NCI-H1436 (cell line): Measurements from ENCODE around the gene KIAA1549.

ENCODE experiments used
- DNase-seq: peaks from one replicate; lab custom pipeline; 2025; lab: John Stamatoyannopoulos, UW

The KIAA1549 gene

DNA sequence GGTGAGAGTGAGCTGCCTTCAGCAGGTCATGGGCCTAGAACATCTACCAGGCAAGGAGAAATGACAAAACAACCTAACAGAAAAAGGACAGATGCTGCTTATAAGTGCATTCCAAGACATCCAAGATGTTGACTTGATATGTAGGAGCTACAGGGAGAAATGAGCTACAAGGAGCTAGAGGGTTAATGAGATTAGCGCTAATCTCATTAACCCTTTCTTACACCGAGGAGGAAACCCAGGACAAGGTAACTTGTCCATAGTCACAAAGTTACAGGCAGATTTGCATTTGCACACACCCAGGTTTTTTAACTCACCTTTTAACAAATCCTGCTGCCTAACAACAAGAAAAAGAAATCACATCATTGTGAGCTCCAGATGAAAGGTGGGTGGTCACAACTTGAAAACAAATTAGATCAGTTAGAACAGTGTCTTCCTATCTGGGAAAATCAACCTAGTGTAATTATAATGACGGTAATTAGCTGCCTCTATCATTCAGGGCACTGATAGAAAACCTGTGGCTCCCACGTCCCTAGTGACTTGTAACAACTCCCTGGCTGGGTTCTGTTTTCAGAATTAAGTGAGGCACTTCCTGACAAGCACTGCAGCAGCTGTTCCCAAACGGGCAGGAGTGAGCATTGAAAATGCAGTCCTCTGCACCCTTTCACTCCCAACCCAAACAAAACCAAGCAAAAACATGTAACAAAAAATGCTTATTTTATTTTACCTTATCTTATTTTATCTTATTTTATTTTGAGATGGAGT, 5.7 kb downstream of the KIAA1549 start:
- DNase-seq: peak; percentile 77

DNA sequence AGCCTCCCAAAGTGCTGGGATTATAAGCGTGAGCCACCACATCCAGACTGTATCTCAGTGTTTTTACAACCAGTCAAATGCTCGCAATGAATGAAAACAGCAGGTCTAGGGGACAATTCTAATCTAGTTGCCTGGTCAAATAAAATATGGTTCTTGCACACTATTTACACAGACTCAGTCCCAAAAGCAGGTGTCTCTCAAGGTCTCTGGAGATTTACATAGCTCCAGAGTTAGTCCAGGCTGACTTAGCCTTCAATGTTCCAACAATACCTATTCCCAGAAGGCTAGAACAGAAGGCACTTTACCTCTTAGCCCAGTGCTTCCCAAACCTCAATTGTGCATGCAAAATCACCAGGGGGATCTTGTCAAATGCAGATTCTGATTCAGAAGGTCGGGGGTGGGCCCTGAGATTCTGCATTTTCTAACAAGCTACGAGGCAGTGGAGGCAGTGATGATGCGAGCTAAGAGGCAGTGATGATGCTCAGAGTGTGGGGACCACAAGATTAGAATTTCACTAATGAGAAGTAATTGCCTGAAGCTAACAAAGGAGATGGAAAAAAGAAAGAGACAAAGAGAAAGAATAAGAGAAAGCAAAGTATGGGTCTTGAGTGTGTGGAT, 6.4 kb downstream of the KIAA1549 start:
- peak; percentile 45 for DNase-seq

DNA sequence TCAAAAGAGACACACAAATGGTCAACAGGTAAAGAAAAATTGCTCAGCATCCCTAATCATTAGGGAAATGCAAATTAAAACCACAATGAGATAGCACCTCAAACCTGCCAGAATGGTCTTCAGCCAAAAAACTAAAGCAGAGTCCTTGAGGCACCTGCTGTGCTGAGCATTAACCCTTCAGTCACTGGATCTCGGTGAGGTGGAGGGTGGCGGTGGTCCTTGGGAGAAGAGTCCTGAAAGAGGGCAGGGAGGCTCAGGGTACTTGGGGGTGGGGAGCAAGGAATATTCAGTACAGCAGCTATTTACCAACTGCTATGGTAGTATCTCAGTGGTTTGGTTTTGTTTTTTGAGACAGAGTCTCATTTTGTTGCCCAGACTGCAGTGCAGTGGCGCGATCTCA, 7.1 kb downstream of the KIAA1549 start:
- DNase-seq: no peak

DNA sequence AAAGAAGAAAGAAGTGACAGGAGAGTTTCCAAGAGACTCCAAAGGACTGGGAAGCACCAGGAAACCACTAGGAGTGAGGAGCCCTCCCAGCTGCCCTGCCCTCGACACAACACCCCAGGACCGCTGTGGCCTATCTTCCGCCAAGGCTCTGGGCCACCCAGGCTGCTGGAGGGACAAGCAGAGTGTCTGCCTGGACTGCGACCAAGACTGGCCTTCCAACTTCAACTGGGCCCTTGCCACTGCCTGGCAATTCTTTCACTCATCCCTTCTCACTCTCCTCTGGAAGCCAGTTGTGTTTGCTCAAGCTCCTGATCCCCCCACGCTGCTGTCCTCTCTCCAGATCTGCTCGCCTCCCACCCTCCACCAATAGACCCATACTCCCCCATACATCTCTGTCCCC, 10.2 kb downstream of the KIAA1549 start:
- no peak for DNase-seq

DNA sequence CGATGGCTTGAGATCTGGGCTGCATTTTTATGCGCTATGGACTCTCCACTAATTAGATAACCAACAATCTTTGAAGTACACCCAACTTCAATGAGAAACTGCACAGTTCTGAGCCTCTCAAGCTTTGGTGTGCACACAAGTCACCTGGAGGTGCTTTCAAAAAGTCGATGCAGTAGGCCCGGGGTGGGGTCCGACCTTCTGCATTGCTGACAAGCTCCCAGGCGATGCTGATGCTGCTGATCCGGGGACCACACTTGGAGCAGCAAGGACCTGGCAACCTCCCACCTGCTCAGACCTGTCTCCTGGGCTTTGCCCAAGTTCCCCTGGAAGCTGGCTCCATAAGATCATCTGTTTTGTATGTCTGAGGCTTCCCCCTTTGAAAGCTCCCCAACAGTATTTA, 10.7 kb downstream of the KIAA1549 start:
- DNase-seq: no peak

DNA sequence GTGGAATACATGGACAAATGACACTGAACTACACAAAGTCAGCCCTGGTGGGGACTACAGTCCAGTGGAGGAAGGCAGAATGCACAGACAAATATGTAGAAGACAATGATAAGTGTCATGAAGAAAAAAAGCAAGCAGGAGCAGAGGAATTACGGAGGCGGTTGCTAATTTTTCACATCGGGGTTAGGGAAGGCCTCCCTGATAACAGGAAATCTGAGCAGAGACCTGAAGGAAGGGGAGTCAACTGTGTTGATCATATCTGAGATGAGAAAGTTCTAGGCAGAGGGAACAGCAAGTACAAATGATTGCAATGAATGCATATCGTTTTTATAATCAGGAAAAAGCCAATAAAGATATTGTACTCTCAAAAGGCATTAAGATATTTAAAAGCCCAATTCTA, 14.0 kb downstream of the KIAA1549 start:
- DNase-seq: no peak

DNA sequence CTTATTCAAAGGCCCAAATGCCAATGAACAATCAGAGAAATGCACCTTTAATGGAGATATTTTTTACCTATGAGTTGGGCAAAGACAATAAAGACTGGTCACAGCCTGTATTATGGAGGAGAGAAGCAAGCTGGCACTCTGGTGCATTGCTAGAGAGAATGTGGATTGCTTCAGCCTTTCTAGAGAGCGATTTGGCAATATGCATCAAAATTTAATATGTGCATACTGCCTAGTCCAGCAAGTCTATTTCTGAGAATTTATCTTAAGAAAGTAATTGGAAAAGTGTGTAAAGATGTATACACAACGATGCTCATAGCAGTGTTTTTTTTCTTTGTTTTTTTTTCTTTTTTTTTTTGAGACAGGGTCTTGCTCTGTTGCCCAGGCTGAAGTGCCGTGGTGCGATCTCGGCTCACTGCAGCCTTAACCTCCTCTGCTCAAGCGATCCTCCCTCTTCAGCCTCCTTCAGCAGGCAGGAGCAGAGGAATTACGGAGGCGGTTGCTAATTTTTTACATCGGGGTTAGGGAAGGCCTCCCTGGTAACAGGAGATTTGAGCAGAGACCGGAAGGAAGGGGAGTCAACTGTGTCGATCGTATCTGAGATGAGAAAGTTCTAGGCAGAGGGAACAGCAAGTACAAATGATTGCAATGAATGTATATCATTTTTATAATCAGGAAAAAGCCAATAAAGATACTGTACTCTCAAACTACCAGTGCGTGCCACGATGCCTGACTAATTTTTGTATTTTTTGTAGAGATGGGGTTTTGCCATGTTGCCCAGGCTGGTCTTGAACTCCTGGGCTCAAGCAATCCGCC, 16.4 kb downstream of the KIAA1549 start:
- no peak for DNase-seq

DNA sequence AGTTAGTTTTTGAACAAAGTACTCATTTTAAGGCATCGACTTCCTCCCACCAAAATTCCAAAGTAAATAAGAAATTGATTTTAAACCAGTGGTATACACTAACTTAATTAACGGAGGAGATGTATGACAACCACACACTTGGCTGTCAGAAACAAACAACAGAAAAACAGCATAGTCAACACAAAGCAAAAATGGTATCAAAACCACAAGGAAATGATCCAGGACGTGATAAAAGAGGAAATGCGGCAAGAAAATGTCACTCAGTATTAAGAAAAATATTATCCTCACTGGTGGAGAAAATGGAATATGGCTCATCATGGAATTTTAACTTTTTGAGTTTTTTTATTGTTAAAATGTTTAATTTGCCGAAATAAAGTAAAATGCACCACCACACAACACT, 17.5 kb downstream of the KIAA1549 start:
- no peak for DNase-seq

DNA sequence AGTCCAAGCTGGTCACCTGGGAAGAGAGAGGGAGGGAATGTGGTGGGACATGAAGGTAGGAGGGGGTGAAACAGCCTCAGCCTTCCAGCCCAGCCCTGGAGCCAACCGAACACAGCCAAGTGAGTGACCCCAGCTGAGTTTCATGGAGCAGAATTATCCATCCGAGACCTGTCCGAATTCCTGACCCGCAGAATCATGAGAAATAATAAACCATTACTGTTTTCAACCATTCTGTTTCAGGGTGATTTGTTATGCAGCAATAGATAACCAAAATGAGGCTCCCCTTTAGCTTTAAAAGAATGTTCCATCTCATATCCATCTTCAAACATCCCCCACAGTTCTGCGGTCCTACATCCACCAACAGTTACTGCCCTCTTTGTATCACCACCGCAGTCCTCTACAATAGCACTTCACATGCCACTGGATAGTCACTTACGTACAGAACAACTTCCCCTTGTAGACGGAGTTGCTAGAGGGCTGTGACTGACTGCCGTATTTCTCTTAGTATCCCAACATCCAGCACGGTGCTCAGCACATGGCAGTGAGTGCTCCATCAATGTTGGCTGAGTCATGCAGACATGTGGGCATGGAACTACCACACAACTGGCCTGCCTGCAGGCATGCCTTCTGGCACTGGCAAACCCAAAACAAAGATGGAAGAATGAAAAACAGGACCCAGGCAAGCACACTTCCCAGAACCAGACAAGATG, 18.5 kb downstream of the KIAA1549 start:
- no peak for DNase-seq

DNA sequence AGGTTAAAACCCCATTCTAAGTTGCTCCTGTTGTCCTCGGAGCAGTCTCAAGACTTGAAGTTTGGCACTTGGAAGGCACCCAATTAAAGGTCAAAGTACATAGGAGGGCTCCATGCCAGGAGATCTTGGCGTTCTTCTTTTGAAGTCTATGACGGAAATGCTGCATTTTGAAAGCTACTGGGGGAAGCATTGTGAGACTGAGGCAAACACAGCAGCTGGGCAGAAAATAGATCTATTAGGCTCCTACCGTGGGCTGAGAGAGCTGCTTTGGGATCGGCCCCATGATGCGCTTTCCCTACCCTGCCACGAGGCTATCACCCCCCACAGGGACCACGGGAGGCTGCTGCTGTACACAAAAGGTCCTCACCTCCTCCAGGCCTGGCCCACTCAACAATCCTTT, 20.0 kb downstream of the KIAA1549 start:
- DNase-seq: no peak

DNA sequence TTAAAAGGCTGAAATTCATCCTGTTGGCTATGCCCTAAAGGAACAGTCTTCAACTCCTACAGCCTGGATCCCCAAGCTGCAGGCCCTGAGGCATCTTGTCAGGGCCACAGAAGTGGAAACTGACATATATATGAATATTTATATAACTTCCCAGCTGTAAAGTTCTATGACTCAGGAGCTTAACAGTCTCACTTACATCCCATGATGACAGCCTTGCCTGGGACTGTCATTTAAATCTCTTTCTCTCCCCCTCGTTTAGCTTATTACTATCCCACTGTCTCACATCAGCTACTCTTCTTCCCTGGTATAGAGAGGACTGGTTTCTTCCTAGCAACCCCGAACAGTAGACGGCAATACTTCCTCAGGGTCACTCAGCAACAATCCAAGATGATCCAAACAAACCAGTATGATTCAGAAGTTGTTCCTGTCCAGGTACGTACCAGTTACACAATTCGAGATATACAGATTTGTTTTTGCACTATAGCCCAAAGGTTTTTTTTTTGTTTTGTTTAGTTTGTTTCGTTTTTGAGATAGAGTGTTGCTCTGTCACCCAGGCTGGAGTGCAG, 22.7 kb downstream of the KIAA1549 start:
- no peak for DNase-seq

DNA sequence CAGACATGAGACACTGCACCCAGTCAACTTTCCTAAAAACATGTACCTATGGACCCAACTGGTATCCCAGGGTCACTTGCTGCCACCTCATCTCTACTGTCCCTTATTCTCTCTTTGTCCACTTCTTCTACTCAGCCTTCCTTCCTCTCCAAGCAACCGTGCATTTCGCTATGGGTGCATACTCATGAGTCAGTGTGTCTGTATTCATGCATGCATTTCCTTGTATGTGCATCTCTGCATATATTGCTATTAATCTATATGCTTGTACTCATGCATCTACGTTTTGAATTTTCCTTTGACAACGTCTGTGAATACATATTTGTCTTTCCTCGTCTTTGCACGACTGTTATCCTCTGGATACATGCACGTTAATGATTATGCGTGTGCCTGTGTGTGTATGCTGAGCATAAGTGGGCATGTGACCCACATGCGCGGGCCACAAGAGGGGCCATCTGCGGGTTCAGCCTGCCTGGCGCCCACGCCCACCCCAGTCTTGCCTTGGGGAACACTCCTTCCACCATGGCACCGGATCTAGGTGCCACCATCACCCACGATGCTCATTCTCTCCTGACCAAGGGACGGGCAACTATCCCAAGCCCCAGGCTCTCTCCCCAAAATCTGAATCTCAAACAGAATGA, 23.3 kb downstream of the KIAA1549 start:
- no peak for DNase-seq

DNA sequence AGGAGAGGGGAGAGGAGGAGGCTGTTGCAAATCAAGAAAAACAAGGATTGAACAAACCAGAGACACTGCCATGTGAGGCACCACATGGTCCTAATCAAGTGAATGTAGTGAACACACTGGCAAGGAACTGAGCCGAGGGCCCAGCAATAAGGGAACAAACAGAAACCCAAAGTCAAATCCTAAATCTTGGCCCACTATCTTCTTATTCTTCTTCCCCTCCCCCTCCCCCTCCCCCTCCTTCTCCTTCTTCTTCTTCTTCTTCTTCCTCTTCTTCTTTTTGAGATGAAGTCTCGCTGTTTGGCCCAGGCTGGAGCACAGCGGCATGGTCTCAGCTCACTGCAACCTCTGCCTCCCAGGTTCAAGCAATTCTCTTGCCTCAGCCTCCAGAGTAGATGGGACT, 24.0 kb downstream of the KIAA1549 start:
- DNase-seq: no peak

DNA sequence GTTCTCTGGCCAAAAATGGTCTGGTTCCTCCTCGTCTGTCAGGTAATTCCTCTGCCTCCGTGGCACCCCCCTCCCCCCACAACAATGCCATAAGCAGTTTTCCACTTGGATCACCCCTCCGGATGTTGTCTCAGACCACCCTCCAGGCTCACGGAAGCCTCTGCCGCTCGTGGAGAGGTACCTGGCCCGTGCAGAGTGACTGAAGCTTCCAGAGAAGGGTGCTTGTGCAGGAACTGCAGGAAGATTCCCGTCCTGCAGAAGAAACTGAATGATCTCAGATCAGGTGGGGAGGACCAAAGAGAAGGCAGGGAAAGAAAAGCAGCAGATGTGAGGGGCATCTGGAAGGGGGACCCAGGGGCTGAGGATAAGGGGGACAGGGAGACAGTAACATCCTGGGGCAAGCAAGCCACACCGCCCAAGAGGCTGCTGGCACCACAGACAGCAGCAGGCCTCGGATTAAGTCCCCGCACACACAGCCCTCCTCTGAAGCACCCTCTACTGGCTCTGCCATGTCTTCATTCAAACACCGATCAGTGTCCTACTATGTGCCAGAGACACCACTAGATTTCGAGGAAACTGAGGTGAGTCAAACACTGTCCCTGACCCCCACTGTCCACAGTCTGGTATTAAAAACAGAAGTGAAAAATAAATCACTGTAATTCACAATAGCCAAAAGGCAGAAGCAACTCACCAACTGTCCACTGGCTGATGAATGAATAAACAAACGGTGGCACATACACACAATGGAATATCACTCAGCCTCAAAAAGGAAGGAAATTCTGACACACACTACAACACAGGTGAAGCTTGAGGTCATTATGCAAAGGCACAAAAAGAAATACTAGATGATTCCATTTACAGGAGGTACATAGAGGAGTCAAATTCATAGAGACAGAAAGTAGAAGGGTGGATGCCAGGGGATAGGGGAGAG, 26.4 kb downstream of the KIAA1549 start:
- DNase-seq: no peak

DNA sequence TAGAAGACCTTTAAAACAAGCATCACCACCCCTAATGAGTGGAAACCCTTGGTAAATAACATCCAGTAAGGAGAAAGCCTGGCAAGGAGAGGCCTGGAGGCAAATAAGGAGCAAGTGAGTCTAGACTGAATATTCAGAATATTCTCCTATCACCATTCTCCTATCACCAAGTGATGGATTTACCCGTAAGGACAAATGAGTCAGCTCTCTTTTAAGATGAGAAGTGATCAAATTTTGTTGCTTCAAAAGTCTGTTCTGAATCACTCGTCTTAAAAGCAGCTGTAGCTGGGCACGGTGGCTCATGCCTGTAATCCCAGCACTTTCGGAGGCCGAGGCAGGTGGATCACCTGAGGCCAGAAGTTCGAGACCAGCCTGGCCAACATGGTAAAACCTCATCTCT, 28.4 kb downstream of the KIAA1549 start:
- no peak for DNase-seq

DNA sequence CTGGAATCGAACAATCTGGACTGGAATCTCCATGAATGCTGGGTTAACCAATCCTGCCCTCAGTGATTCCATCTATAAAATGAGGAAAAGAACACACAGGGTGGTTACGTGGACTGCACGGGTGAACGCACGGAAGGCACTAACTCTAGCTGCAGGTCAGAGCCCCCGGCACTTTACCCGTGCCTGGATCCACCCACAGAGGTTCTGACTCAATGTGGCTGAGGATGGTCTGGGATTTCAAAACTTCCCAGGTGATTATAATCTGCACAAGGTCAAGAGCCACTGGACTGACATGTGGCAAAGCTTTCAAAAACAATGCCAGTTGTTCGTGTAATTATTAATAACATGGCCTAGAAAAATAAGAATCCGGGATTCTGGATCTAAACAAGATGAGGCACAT, 29.2 kb downstream of the KIAA1549 start:
- no peak for DNase-seq

DNA sequence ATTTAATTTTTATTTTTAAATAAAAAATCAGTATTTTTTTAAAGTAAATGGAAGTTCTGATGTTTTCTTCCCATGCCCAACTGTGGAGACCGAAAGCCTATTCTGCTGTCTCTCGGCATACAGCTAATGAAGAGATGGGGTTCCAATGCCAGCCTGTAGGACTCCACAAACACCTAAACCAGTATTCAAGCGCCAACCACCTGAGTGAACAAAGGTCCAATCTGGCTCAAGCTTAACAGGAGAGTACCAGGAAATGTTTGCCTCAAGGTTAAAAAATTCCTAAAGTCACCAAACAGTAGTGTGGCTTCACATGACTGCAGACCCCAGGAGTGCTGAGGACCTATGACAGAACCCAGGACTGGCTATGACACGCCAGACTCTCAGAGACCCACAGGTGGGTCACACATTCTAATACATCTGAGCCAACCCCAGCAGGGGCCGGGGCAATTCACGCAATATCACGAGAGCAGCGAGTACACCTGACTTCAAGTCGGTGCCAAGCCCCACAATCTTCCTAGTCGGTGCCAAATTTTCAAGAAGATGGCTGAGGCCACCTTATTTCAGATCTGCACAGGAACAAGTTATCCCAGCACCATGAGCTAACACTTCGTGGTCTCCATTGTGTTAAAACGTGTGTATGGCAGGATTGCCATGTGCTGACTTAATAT, 31.6 kb downstream of the KIAA1549 start:
- no peak for DNase-seq

DNA sequence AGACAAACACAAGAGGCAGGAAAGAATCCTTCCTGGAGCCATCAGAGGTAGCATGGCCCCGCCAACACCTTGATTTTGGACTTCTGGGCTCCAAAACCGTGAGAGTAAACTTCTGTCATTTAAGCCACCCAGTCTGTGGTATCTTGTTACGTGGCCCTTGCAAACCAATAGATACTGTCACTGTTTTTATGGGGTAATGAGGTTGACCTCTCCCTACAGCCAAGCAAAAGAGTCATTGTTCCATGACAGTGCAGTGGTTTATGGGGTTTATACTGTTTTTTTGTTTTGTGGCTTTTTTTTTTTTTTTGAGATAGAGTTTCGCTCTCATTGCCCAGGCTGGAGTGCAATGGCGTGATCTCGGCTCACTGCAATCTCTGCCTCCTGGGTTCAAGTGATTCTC, 32.8 kb downstream of the KIAA1549 start:
- no peak for DNase-seq

DNA sequence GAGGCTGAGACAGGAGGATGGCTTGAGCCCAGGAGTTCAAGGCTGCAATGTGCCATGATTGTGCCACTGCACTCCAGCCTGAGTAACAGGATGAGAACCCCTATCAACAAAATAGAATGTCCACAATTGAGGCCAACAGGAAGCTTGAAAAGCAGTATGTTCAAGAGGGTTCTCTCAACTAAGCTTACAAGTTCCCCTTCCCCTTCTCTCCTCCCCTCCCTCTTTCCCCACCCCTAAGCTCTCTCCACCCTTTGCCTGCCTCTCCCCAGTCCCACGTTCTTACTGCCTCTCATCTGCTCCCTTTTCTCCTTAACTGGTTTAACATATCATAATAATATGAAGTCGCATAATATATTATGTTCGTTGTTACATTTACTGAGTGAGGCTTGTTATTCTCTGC, 35.4 kb downstream of the KIAA1549 start:
- DNase-seq: no peak

DNA sequence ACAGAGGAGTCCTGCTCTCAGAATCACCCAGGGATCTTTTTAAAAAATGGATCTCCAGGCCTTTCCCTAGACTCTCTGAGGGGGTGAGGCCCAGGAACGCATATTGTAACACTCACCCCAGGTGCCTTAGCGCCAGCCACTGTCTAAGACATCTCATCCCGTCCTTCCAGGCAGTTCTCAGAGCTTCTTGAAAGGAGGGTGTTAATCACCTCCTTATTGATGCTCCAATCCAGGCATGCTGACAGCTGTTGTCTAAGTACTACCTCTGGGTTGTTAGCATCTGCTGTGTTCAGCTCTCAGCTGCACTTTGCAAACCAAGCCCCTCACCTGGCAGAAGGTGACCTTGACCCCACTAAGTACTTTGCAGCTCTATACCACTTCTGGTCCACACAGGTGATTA, 36.0 kb downstream of the KIAA1549 start:
- DNase-seq: no peak
